Spinal cord (tissue), 10 donors: ENCODE results near the gene CIC. TPM values are rescaled to one million over a fixed set of nuclear protein-coding genes. Genes with fewer than 3 reads are reported as not detected.

Source experiments
- DNase-seq, 6 donors: peaks; one replicate each; pipeline versions ENCODE4 v3.0.0 to v3.0.0-alpha.2; 2013 to 2015; ENCODE audit warnings: low spot score in 6 of 6, low read depth in 4 of 6
- H3K27ac ChIP-seq: one replicate; pipeline ENCODE4 v1.5.1; 2013; ENCODE audit warnings: low read depth, low read length, control low read depth
- H3K27me3 ChIP-seq: one replicate; pipeline ENCODE4 v1.6.1; 2013; ENCODE audit warnings: low read length; ENCODE audit not compliant: control insufficient read depth, insufficient read depth
- H3K36me3 ChIP-seq: one replicate; pipeline ENCODE4 v1.6.1; 2013; ENCODE audit warnings: low read length; ENCODE audit not compliant: control insufficient read depth, insufficient read depth
- H3K4me1 ChIP-seq: one replicate; pipeline ENCODE4 v1.6.1; 2013; ENCODE audit warnings: low read length; ENCODE audit not compliant: control insufficient read depth, insufficient read depth
- H3K4me3 ChIP-seq: one replicate; pipeline ENCODE4 v1.5.1; 2013; ENCODE audit warnings: low read depth, low read length, control low read depth
- H3K9me3 ChIP-seq: one replicate; pipeline ENCODE4 v1.6.1; 2013; ENCODE audit warnings: low read length; ENCODE audit not compliant: control insufficient read depth, insufficient read depth
- WGBS: methylation state at CpG from one replicate; pipeline ENCODE4 v1.1.5; 2013; ENCODE audit warnings: missing lambda C conversion rate; ENCODE audit not compliant: insufficient coverage; 5-methylcytosine and 5-hydroxymethylcytosine counted together
- polyA plus RNA-seq, 2 donors: library from polyadenylated mRNA; unstranded; fragments of 120-200 nt; gene quantifications; one replicate each; pipeline ENCODE4 v1.2.1, GENCODE V29; 2013; ENCODE audit not compliant: insufficient read length in 2 of 2
- total RNA-seq, 2 donors: library from RNA; depleted of rRNA in 1 of 2; stranded (reverse); fragments of 120-200 nt in 1 of 2; fragments of >200 nt in 1 of 2; gene quantifications; one replicate each; pipeline versions ENCODE4 v1.2.3 to v1.2.4, GENCODE V29; 2013 to 2014
- donor health status: healthy.

Gene CIC
- total and polyA plus RNA-seq, 4 donors: 21.0 to 91.1 (median 58.0) TPM

DNA sequence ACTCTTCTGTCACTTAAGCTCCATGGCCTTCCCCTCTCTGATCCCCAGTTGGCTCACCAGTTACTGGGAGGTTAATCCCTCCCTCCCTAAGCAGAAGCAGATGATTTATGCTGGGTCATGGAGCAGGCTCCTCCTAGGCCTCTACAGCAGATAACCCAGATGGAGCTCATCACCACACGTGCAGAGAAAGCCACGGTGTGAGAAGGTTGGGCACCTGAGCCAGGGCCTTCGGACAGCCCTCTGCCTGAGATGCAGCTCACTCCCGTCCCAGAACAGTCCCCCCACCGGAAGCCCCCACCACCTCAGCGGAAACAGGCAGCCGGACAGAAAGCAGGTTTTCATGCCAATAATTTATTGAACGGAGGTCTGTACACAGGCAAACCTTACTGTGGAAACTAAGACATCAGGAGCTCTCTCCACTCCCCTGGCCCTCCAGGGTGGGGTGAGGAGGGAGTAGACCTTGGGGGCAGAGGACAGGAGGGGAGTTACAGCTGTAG is 39.1 kb upstream of the CIC start:
- Histone ChIP-seq H3K27ac (peak overlapping the region; percentile 15), H3K4me1 (peaks cover 13% of the 10 kb centered on the region), H3K27me3 (no peaks in the 10 kb centered on the region), H3K9me3 (no peaks in the 10 kb centered on the region), H3K4me3 (no peak overlapping the region), H3K36me3 (peaks cover 96% of the 10 kb centered on the region)
- no peak for DNase-seq
- WGBS: 40% methylated on average over 1 of the region's 8 CpGs

DNA sequence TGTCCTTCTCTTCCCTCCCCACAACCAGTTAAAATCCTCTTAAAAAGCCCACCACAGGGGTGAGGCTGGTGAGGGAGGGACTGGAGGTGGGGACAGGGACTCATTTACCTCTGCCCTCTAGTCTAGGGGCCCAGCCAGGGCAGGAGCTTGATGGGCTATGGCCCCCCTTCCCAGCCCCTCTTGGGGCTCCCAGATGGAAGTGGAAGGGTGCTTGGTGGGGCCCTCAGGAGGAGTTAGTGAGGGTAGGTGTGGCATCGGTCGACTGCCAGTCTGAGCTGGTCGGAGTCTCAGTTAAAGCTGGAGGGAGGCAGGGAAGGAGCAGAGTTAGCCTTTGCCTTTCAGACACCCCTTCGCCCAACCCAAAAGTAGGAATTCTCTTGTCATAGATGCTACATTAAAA is 38.5 kb upstream of the CIC start:
- peaks cover 96% of the 10 kb centered on the region for H3K36me3 ChIP-seq
- no peak for DNase-seq
- WGBS: no CpG with 5 or more reads among the region's 4 CpGs

DNA sequence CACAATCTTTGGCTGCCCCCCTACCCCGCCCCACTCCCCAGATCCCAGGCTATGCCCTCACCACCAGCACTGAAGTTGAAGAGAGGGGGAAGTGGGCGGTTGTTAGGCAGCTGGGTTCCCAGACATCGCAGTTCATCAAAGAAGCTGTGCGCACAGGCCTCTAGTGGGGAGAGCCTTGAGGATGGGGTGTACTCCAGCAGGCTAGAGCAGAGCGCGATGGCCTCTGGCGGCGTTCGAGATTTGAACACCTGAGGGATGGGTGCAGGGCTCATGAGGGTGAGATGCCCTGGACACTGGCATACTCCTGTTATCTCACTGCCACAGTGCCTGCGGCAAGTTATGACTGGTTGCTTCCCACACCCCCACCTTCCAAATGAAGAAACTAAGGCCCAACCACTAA is 36.6 kb upstream of the CIC start:
- no peak overlapping the region for H3K27ac ChIP-seq
- H3K36me3 ChIP-seq: peaks cover 96% of the 10 kb centered on the region
- H3K9me3 ChIP-seq: no peaks in the 10 kb centered on the region
- H3K27me3 ChIP-seq: no peaks in the 10 kb centered on the region
- 95% methylated on average over 6 of the region's 10 CpGs for WGBS
- H3K4me1 ChIP-seq: peaks cover 13% of the 10 kb centered on the region
- no peak overlapping the region for H3K4me3 ChIP-seq
- DNase-seq: no peak

More for the DNA sequence above, 38.5 kb upstream of the CIC start:
- Histone ChIP-seq H3K9me3 (no peaks in the 10 kb centered on the region), H3K4me1 (peaks cover 13% of the 10 kb centered on the region), H3K27me3 (no peaks in the 10 kb centered on the region), H3K4me3 (no peak overlapping the region), H3K27ac (no peak overlapping the region)

DNA sequence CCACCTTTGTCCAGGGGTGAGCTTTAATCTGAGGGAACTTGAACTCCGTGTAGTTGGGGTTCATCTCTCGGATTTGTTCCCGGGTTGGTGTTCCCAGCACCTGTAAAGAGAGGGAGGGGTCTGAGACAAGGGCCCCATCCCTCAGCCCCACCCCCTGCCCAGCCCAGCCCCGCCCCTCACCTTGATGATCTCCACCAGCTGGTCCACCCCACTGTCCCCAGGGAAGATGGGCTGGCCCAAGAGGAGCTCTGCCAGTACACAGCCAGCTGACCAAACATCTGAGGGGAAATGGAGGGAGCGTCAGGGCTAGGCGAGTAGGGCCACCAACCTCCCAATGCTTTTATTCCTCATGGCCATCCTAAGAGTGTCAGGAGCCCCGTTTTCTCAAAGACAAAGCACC is 35.9 kb upstream of the CIC start:
- Histone ChIP-seq H3K4me1 (peaks cover 13% of the 10 kb centered on the region), H3K4me3 (no peak overlapping the region), H3K36me3 (peaks cover 93% of the 10 kb centered on the region), H3K27me3 (no peaks in the 10 kb centered on the region), H3K27ac (no peak overlapping the region), H3K9me3 (no peaks in the 10 kb centered on the region)
- 88% methylated on average over 3 of the region's 7 CpGs for WGBS
- no peak for DNase-seq

DNA sequence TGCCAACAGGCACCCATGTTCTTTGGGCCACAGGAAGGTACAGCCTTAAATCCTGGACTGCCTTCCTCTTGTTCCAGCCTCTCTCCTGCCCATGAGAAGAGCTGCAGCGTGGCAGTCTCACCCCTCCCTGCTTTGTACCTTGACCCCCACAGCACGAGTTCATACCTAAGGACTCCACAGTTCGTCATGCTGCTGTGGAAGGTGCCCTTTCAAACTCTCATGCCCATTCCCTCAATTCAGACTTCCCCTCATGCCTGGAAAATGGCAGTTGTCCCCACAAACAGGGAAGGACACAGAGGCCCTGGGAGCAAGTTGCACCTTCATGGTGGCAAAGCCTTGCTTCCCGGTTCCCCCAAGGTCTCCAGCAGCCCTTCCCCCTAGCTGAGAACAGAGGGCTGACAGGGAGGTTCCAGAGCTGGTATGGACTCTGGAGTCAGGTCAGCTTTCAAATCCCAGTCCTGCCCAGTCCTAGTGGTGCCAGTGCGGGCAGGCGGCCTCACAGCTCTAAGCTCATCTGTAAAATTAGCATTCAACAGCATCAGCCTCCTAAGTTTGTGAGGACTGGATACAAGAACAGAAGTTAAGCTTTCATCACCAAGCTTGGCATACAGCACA is 35.3 kb upstream of the CIC start:
- no peak overlapping the region for H3K4me3 ChIP-seq
- WGBS: 89% methylated on average over 4 of the region's 6 CpGs

DNA sequence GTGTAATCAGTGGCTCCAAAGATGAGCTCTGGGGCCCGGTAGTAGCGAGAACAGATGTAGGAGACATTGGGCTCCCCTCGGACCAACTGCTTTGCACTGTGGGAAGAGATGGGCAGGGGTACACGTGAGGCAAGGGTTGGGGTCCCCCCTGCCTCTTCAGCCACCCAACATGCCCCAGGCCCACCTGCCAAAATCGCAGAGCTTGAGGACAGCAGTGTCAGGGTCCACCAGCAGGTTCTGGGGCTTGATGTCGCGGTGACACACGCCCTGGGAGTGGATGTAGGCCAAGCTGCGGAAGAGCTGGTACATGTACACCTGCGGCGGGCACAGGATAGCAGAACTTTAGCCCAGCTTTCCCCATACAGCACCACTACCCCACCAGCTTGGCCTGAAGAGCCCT is 34.7 kb upstream of the CIC start:
- DNase-seq: no peak

More for the DNA sequence above, 35.3 kb upstream of the CIC start:
- peaks cover 13% of the 10 kb centered on the region for H3K4me1 ChIP-seq
- no peaks in the 10 kb centered on the region for H3K9me3 ChIP-seq
- H3K27me3 ChIP-seq: no peaks in the 10 kb centered on the region
- peaks cover 93% of the 10 kb centered on the region for H3K36me3 ChIP-seq
- H3K27ac ChIP-seq: no peak overlapping the region
- DNase-seq: no peak

DNA sequence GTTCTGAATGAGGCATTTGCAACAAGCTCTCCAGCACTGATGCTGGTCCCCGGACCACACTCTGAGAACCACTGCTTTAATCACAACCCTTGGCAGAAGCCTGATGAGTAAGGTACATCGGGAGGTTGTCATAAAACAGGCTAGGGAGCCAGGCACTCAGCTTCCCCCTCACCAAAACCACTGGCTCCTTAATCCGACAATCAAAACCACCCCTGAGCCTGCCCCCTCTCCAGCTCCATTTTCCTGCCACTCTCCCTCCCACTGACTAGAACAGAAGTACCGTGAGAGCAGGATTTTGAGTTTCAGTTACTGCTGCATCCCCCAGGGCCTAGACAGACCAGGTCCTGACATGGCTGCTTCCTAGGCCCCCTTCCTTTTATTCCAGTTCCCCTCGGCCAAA is 33.9 kb upstream of the CIC start:
- Histone ChIP-seq H3K36me3 (peaks cover 93% of the 10 kb centered on the region), H3K4me1 (peaks cover 12% of the 10 kb centered on the region)
- WGBS: 67% methylated on average over 5 of the region's 5 CpGs

More for the DNA sequence above, 34.7 kb upstream of the CIC start:
- Histone ChIP-seq H3K4me3 (no peak overlapping the region), H3K4me1 (peaks cover 13% of the 10 kb centered on the region), H3K36me3 (peaks cover 93% of the 10 kb centered on the region), H3K9me3 (no peaks in the 10 kb centered on the region), H3K27ac (no peak overlapping the region), H3K27me3 (no peaks in the 10 kb centered on the region)
- 97% methylated on average over 11 of the region's 11 CpGs for WGBS

DNA sequence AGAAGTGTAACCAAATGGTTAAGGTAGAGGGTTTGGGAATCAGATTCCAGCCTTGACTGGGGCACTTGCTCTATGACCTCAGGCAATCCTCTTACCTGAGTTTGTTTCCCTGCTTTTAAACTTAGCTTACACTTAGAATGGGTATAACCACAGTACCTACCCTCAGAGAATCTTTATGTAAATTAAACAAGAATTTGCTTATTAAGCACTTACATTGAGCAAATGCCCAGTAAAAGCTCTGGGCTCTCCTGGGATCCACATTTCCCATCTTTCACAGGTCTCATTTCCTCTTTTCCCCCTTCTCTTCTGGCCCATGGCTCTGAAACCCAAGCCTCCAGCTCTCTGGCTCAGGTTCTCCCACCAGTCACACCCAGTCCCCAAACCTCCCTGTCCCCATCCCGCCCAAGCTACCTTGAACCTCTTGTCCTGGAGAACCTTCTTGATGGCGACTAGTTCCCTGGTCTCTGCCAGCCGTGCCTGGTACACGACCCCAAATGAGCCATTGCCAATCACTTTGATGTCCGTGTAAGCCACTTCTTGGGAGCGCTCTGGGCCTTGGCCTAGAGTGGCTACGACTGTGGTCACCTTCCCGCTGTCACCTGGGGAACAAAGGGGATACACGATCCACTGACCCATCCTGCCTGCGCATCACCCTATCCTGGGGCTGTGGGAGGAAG is 29.4 kb upstream of the CIC start:
- H3K27ac ChIP-seq: no peak overlapping the region
- DNase-seq: no peak
- no peaks in the 10 kb centered on the region for H3K27me3 ChIP-seq
- WGBS: 94% methylated on average over 8 of the region's 10 CpGs
- no peak overlapping the region for H3K4me3 ChIP-seq
- H3K36me3 ChIP-seq: peaks cover 51% of the 10 kb centered on the region
- peaks cover 26% of the 10 kb centered on the region for H3K4me1 ChIP-seq
- no peaks in the 10 kb centered on the region for H3K9me3 ChIP-seq

More for the DNA sequence above, 33.9 kb upstream of the CIC start:
- Histone ChIP-seq H3K9me3 (no peaks in the 10 kb centered on the region), H3K27me3 (no peaks in the 10 kb centered on the region), H3K4me3 (no peak overlapping the region), H3K27ac (no peak overlapping the region)
- no peak for DNase-seq

DNA sequence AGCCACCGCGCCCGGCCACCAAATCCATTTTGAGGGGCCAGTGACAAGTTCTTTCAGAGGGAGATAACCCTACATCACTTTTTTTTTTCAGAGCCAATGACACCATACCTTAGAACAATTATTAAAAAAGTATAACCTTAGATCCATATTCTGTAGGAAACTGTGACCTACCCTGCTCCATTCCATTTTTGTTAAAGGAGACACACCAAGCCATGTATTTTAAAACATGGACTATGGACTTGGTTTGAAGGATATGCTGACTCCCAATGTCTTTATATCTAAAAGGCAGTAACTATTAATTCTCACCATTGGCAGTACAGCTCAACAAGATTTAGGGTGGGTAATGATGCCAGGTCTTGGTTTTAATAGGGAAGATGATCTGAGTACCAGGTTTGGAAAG is 27.8 kb upstream of the CIC start:
- Histone ChIP-seq H3K27me3 (no peaks in the 10 kb centered on the region), H3K4me3 (peak overlapping the region; percentile 61), H3K27ac (peak overlapping the region; percentile 33), H3K9me3 (no peaks in the 10 kb centered on the region), H3K4me1 (peaks cover 42% of the 10 kb centered on the region), H3K36me3 (peaks cover 35% of the 10 kb centered on the region)
- no peak for DNase-seq
- WGBS: no CpG with 5 or more reads among the region's 3 CpGs

DNA sequence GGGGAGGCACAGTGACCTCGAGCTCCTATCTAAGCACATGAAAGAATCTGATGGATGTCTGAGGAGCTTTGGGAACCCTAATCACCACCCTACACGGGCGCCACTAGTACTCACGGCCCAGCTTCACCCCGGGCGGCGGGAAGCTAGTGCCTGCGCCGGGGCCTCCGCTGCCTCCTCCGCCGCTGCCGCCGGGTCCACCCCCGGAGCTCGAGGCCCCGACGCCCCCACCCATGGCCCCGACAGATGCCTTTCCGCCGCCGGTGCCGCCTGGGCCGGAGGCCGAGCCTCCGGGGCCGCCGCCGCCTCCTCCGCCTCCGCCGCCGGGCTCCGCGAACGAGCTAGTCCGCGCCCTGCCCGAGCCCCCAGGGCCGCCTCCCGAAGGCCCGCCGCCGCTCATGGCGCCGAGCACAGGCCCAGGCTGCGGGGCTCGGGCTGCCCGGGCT is 27.0 kb upstream of the CIC start:
- Histone ChIP-seq H3K36me3 (peaks cover 30% of the 10 kb centered on the region), H3K27ac (peak overlapping the region; percentile 33), H3K4me3 (peak overlapping the region; percentile 61), H3K9me3 (no peaks in the 10 kb centered on the region), H3K27me3 (no peaks in the 10 kb centered on the region), H3K4me1 (peaks cover 51% of the 10 kb centered on the region)
- under 1% methylated on average over 49 of the region's 49 CpGs for WGBS
- DNase-seq: peak in 1 of 6 donors; percentile 13
